A549 (cell line): Measurements from ENCODE around the gene DOCK1.

Source experiments
- CTCF ChIP-seq: fragments of >200 bp; sonication (Bioruptor Twin); formaldehyde crosslinking; IDR thresholded peaks from 3 replicates; pipeline ENCODE4 v1.5.1; 2016
- EP300 ChIP-seq, 2 experiments: fragments of >200 bp; sonication (Bioruptor Twin); formaldehyde crosslinking; IDR thresholded peaks; 2 replicates in 1 of 2; 3 replicates in 1 of 2; pipeline ENCODE4 v1.6.1; 2016 to 2017
- RFX5 ChIP-seq: fragments of 450-650 bp; IDR thresholded peaks from 2 replicates; pipeline ENCODE4 v1.7.1; 2014; ENCODE audit warnings: antibody characterized with exemption, mild to moderate bottlenecking, moderate library complexity

- TF ChIP-seq CTCF (no peak), EP300 (IDR thresholded peaks at IDR 0.05) (no peak), RFX5 (no peak)
Measured at GRCh38 chr10:127398971-127399365, 493.7 kb downstream of the DOCK1 start.
